Posterior vena cava (tissue), 2 donors: Measurements from ENCODE around the gene NMUR1. TPM values are rescaled to one million over a fixed set of nuclear protein-coding genes. Genes with fewer than 3 reads are reported as not detected.
"Not testable (repeated sequence)": the region's sequence is repeated elsewhere in the genome, so short reads cannot be mapped to it uniquely, and the experiment has no call there.

Experiments
- DNase-seq: peaks from one replicate; pipeline ENCODE4 v3.0.0-alpha.2; 2020; ENCODE audit warnings: low spot score
- intact Hi-C, 2 donors: fragments of 100-400 bp; cut with DNase I; formaldehyde crosslinking; loops; one replicate each; pipeline versions ENCODE4 v1.14.1 to v1.14.2; 2022 to 2023
- total RNA-seq, 2 donors: library from RNA; stranded (reverse); fragmentation: NEBNext Ultra II Directional; extraction: Animal tissue kit (Norgen Biotek cat#: 25700); gene quantifications; one replicate each; pipeline ENCODE4 v1.2.1, GENCODE V29; 2021
- donor health status: DM: yes; HTN: yes; CAD: no.
- donor health status: DM: yes; HTN: yes; CAD: no.

NMUR1 gene
- total RNA-seq, 2 donors from 2014 or later = 5.3 to 7.4 TPM

DNA sequence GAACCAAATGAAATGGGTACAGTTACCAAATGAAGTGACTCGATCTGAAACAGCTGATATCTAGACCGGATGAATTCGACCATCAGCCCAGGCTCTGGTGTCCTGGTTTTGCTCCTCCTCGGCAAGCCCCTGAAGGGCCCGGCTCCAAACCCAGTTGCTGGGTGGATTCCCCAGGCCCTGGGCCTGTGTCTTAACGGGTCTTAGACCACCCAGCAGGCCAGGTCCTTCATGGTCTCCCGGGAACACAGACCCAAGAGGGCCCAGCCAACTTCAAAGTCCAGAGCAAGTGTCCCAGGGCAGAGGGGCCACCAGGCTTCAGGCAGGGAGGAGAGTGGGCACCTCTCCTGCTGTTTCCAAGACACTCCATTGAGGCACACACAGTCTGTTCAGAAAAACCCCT is 26.7 kb upstream of the NMUR1 start:
- intact Hi-C loops = loop anchor here (5.0 to 10.0 kb wide), 2 partner anchors 40 to 72 kb away; no protein-coding TSS in a partner anchor
- no peak for DNase-seq

GRCh38 chr2:231556496-231556895 is 26.3 kb upstream of the NMUR1 start:
- intact Hi-C loops = loop anchor here (5.0 to 10.0 kb wide), 2 partner anchors 39 to 72 kb away; no protein-coding TSS in a partner anchor
- not testable (repeated sequence) for DNase-seq

GRCh38 chr2:231554748-231555545 is 24.7 kb upstream of the NMUR1 start:
- intact Hi-C loops = loop anchor here (5.0 to 10.0 kb wide), 2 partner anchors 38 to 70 kb away; no protein-coding TSS in a partner anchor
- DNase-seq = peak; percentile 87

DNA sequence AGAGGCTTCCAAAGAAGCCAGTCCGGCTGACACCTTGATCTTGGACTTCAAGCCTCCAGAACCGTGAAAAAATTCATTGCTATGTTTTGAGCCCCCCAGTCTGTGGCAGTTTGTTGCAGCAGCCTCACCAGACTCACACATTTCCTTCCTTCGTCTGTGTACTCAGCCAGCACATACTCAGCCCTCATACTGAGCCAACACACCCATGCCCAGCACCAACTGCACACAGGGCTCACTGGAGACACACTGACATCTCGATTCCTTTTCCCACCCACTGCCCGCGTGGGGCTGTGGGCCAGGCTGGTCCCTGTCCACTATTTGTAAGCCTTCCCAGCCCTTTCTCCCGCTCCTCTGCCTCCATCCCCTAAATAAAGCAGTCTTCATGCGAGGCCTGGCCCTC is 24.1 kb upstream of the NMUR1 start:
- no peak for DNase-seq

GRCh38 chr2:231552752-231553151 is 22.5 kb upstream of the NMUR1 start:
- intact Hi-C loops = loop anchor here in 1 of 2 donors (10.0 kb wide), 1 partner anchor 68 kb away; no protein-coding TSS in a partner anchor

More for the DNA sequence above, 24.1 kb upstream of the NMUR1 start:
- intact Hi-C loops = loop anchor here in 1 of 2 donors (10.0 kb wide), 1 partner anchor 70 kb away; no protein-coding TSS in a partner anchor

GRCh38 chr2:231549446-231550239 is 19.4 kb upstream of the NMUR1 start:
- no peak for DNase-seq
- intact Hi-C loops = loop anchor here in 1 of 2 donors (10.0 kb wide), 1 partner anchor 65 kb away; no protein-coding TSS in a partner anchor

More at GRCh38 chr2:231552752-231553151, 22.5 kb upstream of the NMUR1 start:
- DNase-seq = no peak

DNA sequence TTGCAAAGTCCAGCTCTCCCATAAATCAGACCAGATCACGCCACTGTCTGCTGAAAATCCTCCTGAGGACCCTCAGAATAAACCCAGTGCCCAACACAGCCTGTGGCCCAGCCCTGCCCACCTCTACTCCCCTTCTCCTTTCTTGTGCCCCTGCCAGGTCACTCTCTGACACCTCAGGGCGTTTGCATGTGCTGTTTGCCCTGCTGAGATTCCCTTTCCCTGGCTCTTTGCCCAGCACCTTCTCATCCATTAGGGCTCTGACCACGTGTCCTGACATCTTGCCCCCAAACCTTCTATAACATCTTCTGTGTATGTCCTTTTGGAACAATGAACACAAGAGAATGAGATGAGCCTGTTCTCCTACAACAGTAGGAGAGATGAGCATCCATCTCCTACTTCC is 18.5 kb upstream of the NMUR1 start:
- intact Hi-C loops = no loop called here
- no peak for DNase-seq

- no peak for DNase-seq
- intact Hi-C loops = no loop called here
Observed at GRCh38 chr2:231547315-231548110, 17.3 kb upstream of the NMUR1 start.

DNA sequence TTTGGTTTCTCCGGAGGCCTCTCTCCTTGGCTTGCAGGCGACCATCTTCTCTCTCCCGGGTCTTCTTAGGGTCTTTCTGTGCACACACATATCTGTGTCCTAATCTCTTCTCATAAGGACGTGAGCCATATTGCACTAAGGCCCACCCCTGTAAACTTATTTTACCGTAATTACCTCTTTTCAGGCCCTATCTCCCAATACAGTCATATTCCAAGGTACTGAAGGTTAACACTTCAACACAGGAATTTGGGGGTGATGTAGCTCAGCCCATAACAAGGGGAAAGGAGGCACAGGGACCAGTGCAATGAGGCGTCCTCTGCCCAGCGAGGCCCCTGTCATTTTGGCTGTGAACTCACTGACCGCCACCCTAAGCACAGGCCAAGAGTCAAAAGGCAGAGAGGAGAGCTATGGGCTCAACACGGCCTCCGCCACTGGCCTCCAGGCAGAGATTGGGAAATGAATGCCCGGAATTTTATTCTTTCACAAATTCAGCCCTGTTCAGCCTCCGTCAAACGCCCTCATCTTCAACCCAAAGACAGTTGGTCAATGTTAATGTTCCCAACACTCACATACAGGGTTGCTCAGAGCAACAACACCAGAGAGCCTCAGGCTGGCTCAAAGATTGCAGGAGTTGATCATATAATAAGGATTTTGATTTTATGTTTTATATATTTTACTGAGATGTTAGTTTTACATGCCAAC is 15.9 kb upstream of the NMUR1 start:
- intact Hi-C loops = no loop called here
- no peak for DNase-seq

DNA sequence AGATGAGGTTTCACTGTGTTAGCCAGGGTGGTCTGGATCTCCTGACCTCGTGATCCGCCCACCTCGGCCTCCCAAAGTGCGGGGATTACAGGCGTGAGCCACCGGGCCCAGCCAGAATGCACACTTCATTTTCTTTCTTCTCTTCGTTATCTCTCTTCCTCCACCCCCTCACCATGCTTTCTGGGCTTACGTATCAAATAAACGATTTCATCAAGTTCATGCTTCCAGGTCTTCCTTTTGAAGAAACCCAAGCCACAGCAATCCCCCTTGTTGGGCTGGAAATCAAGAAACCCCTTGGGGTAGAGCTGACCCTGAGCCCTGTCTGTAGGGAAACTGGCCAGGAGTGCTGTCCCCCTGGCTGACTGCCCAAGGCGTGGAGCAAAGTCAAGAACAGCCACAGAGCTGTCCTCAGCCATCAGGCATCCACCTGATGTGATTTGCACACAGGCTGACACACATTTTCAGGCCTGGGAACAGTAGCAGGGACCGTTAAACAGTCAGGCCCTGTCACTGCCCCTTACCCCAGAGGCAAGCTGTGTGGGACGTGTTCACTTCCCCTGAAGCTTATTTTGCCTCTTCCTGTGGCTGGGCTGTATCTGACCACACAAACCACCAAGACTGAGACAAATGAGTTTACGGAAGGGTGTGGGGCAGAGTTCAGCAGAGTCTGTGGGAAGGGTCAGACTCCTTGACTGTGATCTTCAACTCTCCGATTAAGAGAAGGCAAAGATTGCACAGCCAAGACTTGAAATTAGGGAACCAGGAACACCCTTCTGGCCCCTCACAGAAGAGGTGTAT is 15.1 kb upstream of the NMUR1 start:
- DNase-seq = no peak

DNA sequence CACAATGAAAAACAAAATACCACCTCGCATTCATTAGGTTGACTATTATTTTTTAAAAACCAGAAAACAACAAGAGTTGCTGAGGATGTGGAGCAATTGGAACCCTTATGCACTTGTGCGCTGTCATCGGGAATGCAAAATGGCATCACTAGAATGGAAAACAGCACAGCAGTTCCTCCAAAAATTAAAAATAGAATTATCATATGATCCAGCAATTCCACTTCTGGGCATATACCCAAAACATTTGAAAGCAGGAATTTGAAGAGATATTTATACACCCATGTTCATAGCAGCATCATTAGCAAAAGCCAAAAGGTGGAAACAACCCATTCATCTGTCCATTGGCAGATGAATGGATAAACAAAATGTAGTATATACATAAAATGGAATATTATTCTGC is 11.9 kb upstream of the NMUR1 start:
- intact Hi-C loops = no loop called here

More for the DNA sequence above, 15.1 kb upstream of the NMUR1 start:
- intact Hi-C loops = no loop called here

DNA sequence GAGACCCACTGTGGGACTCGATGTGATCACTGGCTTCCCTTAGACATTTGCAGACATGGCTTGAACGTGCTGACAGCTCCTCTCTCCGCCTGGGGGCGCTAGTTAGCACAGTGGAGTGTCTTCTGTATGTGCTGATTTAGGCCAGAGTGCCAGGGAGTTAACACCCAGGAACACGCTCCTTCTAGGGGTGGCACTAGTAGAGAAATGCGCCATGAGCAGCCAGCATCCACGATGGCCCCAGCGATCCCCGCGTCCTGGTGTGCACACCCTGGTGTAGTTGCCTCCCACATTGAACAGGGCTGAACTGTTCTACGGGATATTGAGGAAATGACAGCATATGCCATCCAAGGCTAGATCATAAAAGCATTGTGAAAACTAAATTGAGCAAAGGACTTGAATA is 11.4 kb upstream of the NMUR1 start:
- intact Hi-C loops = no loop called here
- DNase-seq = no peak

More for the DNA sequence above, 11.9 kb upstream of the NMUR1 start:
- no peak for DNase-seq

DNA sequence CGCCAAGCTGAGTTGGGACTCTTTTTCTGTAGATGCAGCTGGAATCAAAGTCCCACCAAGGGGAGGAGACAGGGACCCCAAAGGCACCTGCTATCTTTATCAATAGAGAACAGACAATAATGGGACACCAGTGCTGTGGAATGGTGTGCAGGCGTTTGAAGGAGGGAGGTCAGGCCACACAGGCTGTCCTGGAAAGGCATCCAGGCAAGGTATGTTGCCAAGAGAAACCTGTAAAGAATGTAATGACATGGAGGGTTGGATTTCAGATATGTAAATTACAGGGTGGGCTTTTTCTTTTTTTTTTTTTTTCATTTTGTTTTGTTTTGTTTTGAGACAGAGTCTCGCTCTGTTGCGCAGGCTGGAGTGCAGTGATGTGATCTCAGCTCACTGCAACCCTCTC is 9.7 kb upstream of the NMUR1 start:
- DNase-seq = no peak
- intact Hi-C loops = no loop called here

- peak; percentile 47 for DNase-seq
Observed at GRCh38 chr2:231535961-231536360, 5.7 kb upstream of the NMUR1 start.

GRCh38 chr2:231533777-231534125 is 3.5 kb upstream of the NMUR1 start:
- peak; percentile 69 for DNase-seq
- intact Hi-C loops = no loop called here

More at GRCh38 chr2:231535961-231536360, 5.7 kb upstream of the NMUR1 start:
- intact Hi-C loops = no loop called here

- intact Hi-C loops = no loop called here
- peak; percentile 48 for DNase-seq
Observed at GRCh38 chr2:231533086-231533776, 3.0 kb upstream of the NMUR1 start.

DNA sequence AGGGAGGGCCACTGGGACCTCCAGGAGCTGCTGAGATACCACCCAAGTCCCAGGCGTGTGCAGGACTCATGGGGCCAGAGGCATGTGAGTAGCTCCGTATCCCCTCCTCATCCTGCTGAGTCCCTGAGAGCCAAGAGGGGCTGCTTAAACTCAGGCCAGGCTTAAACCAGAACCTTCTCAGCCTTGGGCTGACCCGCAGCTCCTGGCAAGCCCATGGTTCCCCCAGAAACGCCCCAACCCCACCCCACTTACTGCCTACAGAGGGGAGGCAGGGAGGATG is 2.5 kb upstream of the NMUR1 start:
- intact Hi-C loops = no loop called here
- DNase-seq = no peak
